H9 (cell line): ENCODE measurements around the gene FHOD3. TPM values are rescaled to one million over a fixed set of nuclear protein-coding genes. Genes with fewer than 3 reads are reported as not detected.

Source experiments
- DNase-seq: peaks from one replicate; pipeline ENCODE4 v3.0.0-alpha.2; 2017
- H2AFZ ChIP-seq: one replicate; pipeline ENCODE4 v1.6.1; 2013; ENCODE audit warnings: mild to moderate bottlenecking, low read length, control low read depth, moderate library complexity
- H2AK5ac ChIP-seq: 2 replicates; pipeline ENCODE4 v1.6.1; 2013; ENCODE audit warnings: low read length, control low read depth, mixed read lengths; ENCODE audit not compliant: insufficient read length
- H2BK120ac ChIP-seq: one replicate; pipeline ENCODE4 v1.6.1; 2013; ENCODE audit warnings: low read depth, mild to moderate bottlenecking, low read length, control low read depth, inconsistent platforms; ENCODE audit not compliant: poor library complexity, severe bottlenecking
- H2BK12ac ChIP-seq: 2 replicates; pipeline ENCODE4 v1.6.1; 2013; ENCODE audit warnings: low read length, control low read depth, mixed read lengths, low read depth; ENCODE audit not compliant: insufficient read length
- H2BK15ac ChIP-seq: 2 replicates; pipeline ENCODE4 v1.6.1; 2013; ENCODE audit warnings: low read depth, low read length, control low read depth
- H2BK20ac ChIP-seq: one replicate; pipeline ENCODE4 v1.6.1; 2013; ENCODE audit warnings: low read depth, mild to moderate bottlenecking, low read length, control low read depth, inconsistent platforms; ENCODE audit not compliant: poor library complexity, severe bottlenecking
- H2BK5ac ChIP-seq: 2 replicates; pipeline ENCODE4 v1.6.1; 2013; ENCODE audit warnings: low read length, control low read depth, mixed read lengths; ENCODE audit not compliant: insufficient read length
- H3K14ac ChIP-seq: 2 replicates; pipeline ENCODE4 v1.6.1; 2013; ENCODE audit warnings: low read length, control low read depth; ENCODE audit not compliant: insufficient read depth
- H3K18ac ChIP-seq: 2 replicates; pipeline ENCODE4 v1.6.1; 2013; ENCODE audit warnings: low read depth, mild to moderate bottlenecking, mixed read lengths, low read length, control low read depth; ENCODE audit not compliant: insufficient read length
- H3K23ac ChIP-seq: 2 replicates; pipeline ENCODE4 v1.6.1; 2013; ENCODE audit warnings: low read length, control low read depth, mixed read lengths, low read depth; ENCODE audit not compliant: insufficient read length
- H3K23me2 ChIP-seq: 2 replicates; pipeline ENCODE4 v1.6.1; 2013; ENCODE audit warnings: low read depth, mild to moderate bottlenecking, mixed read lengths, low read length, control low read depth; ENCODE audit not compliant: insufficient read length, poor library complexity, severe bottlenecking
- H3K27ac ChIP-seq: 2 replicates; pipeline ENCODE4 v1.5.1; 2013; ENCODE audit warnings: low read length, control low read depth, mixed read lengths, low read depth; ENCODE audit not compliant: insufficient read length
- H3K27me3 ChIP-seq: 2 replicates; pipeline ENCODE4 v1.6.1; 2013; ENCODE audit warnings: low read length, control low read depth, inconsistent platforms; ENCODE audit not compliant: insufficient read depth
- H3K4ac ChIP-seq: 2 replicates; pipeline ENCODE4 v1.6.1; 2013; ENCODE audit warnings: low read depth, mild to moderate bottlenecking, control low read depth, inconsistent platforms, low read length, moderate library complexity
- H3K4me1 ChIP-seq: 2 replicates; pipeline ENCODE4 v1.6.1; 2013; ENCODE audit warnings: low read length, control low read depth, inconsistent platforms; ENCODE audit not compliant: insufficient read depth
- H3K4me2 ChIP-seq: 2 replicates; pipeline ENCODE4 v1.6.1; 2013; ENCODE audit warnings: low read length, control low read depth, mixed read lengths; ENCODE audit not compliant: insufficient read length, insufficient read depth
- H3K56ac ChIP-seq: 2 replicates; pipeline ENCODE4 v1.6.1; 2013; ENCODE audit warnings: low read depth, mild to moderate bottlenecking, mixed read lengths, low read length, control low read depth; ENCODE audit not compliant: insufficient read length
- H3K79me1 ChIP-seq: 2 replicates; pipeline ENCODE4 v1.6.1; 2013; ENCODE audit warnings: low read depth, mild to moderate bottlenecking, moderate library complexity, low read length, control low read depth, inconsistent platforms; ENCODE audit not compliant: insufficient read depth, poor library complexity, severe bottlenecking
- H3K79me2 ChIP-seq: 2 replicates; pipeline ENCODE4 v1.6.1; 2013; ENCODE audit warnings: low read length, control low read depth, inconsistent platforms; ENCODE audit not compliant: insufficient read depth
- H3K9ac ChIP-seq: 2 replicates; pipeline ENCODE4 v1.6.1; 2013; ENCODE audit warnings: low read length, control low read depth, mixed read lengths; ENCODE audit not compliant: insufficient read length; ENCODE audit errors: extremely low read depth
- H3K9me3 ChIP-seq: one replicate; pipeline ENCODE4 v1.6.1; 2013; ENCODE audit warnings: low read depth, low read length, inconsistent platforms; ENCODE audit not compliant: control insufficient read depth
- H3T11ph ChIP-seq: one replicate; pipeline ENCODE4 v1.6.1; 2013; ENCODE audit warnings: mild to moderate bottlenecking, low read length, control low read depth, inconsistent platforms
- H4K20me1 ChIP-seq: one replicate; pipeline ENCODE4 v1.6.1; 2013; ENCODE audit not compliant: control insufficient read depth, insufficient read length, insufficient read depth
- H4K5ac ChIP-seq: 2 replicates; pipeline ENCODE4 v1.6.1; 2013; ENCODE audit warnings: low read depth, mild to moderate bottlenecking, mixed read lengths, low read length, control low read depth; ENCODE audit not compliant: insufficient read length
- H4K8ac ChIP-seq: replicated peaks from 2 replicates; pipeline ENCODE4 v1.6.1; 2013; ENCODE audit warnings: low read length, control low read depth, mixed read lengths, low read depth; ENCODE audit not compliant: insufficient read length
- H4K91ac ChIP-seq: 2 replicates; pipeline ENCODE4 v1.6.1; 2013; ENCODE audit warnings: low read depth, mild to moderate bottlenecking, moderate library complexity, mixed read lengths, low read length, control low read depth; ENCODE audit not compliant: insufficient read length
- H3K27ac Mint-ChIP-seq, 3 experiments: 2 replicates in 2 of 3; 3 replicates in 1 of 3; pipeline ENCODE4 v1.8.0; 2020 to 2021; ENCODE audit warnings: mixed read lengths in 3 of 3, mild to moderate bottlenecking in 1 of 3, moderate library complexity in 1 of 3
- H3K27me3 Mint-ChIP-seq: 2 replicates; pipeline ENCODE4 v1.8.0; 2021; ENCODE audit warnings: low read depth, mild to moderate bottlenecking, moderate library complexity, mixed read lengths
- H3K36me3 Mint-ChIP-seq, 3 experiments: 2 replicates in 2 of 3; 3 replicates in 1 of 3; pipeline ENCODE4 v1.8.0; 2020 to 2021; ENCODE audit warnings: low read depth in 3 of 3, mixed read lengths in 3 of 3; ENCODE audit not compliant: insufficient read depth in 1 of 3
- H3K4me1 Mint-ChIP-seq, 2 experiments: 2 replicates each; pipeline ENCODE4 v1.8.0; 2020; ENCODE audit warnings: mixed read lengths in 2 of 2
- H3K4me3 Mint-ChIP-seq, 2 experiments: 2 replicates in 1 of 2; 3 replicates in 1 of 2; pipeline ENCODE4 v1.8.0; 2020 to 2021; ENCODE audit warnings: mild to moderate bottlenecking in 2 of 2, mixed read lengths in 2 of 2, moderate library complexity in 1 of 2
- H3K9me3 Mint-ChIP-seq, 2 experiments: 2 replicates in 1 of 2; 3 replicates in 1 of 2; pipeline ENCODE4 v1.8.0; 2020; ENCODE audit warnings: mild to moderate bottlenecking in 2 of 2, mixed read lengths in 2 of 2, moderate library complexity in 1 of 2
- WGBS: extraction: QIAGEN DNeasy Blood & Tissue Kit; methylation state at CpG from one replicate; pipeline ENCODE4 v1.1.7; 2013; ENCODE audit warnings: missing lambda C conversion rate, low lambda C conversion rate, mixed read lengths; ENCODE audit not compliant: insufficient read length; ENCODE audit errors: extremely low coverage; 5-methylcytosine and 5-hydroxymethylcytosine counted together
- total RNA-seq: library from RNA; stranded (reverse); gene quantifications from 2 replicates; pipeline ENCODE4 v1.2.1, GENCODE V29; 2021
- TF ChIP-seq, protein P1 (sequence below): fragments of 200-600 bp; sonication (generic); conservative IDR thresholded peaks from 3 replicates; pipeline ENCODE4 v1.8.0; 2021; ENCODE audit warnings: antibody characterized with exemption, mild to moderate bottlenecking

FHOD3 gene
- total RNA-seq, 1 experiment from 2014 or later, result 8.0 TPM

DNA sequence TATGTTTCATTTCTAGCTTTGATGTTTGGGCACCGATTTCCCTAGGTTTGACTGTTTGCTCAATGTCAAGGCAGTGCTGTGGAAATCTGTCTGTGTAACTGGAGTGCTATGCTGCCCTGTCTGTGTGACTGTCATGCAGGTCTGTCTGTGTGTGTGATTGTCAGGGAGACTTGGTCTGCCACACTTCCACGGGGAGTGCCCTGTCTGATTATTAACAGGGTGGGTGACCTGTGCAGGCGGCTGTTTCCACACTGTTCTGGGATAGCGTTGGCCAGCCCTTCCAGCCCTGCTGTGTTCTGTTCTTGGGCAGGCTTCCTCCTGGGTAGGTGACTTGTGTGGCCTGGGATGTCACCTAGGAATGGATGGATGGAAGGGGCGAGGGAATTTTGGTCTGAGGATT lies 85.3 kb downstream of the FHOD3 start:
- H4K20me1 ChIP-seq, result no peaks in the 10 kb centered on the region
- H3K14ac ChIP-seq, result no peak overlapping the region
- no peaks in the 10 kb centered on the region for H3K79me2 ChIP-seq
- no peak overlapping the region for H3K23ac ChIP-seq
- H4K91ac ChIP-seq, result no peak overlapping the region
- Mint-ChIP-seq H3K9me3 (no peaks in the 10 kb centered on the region), H3K27ac (no peak overlapping the region; a peak in 1 of 7 replicates), H3K27me3 (peaks cover 2% of the 10 kb centered on the region), H3K4me1 (peaks cover 2 to 6% of the 10 kb centered on the region in 2 experiments; a peak in 2 of 4 replicates), H3K36me3 (no peaks in the 10 kb centered on the region; a peak in 1 of 7 replicates), H3K4me3 (no peak overlapping the region)
- TF ChIP-seq, protein P1, sequence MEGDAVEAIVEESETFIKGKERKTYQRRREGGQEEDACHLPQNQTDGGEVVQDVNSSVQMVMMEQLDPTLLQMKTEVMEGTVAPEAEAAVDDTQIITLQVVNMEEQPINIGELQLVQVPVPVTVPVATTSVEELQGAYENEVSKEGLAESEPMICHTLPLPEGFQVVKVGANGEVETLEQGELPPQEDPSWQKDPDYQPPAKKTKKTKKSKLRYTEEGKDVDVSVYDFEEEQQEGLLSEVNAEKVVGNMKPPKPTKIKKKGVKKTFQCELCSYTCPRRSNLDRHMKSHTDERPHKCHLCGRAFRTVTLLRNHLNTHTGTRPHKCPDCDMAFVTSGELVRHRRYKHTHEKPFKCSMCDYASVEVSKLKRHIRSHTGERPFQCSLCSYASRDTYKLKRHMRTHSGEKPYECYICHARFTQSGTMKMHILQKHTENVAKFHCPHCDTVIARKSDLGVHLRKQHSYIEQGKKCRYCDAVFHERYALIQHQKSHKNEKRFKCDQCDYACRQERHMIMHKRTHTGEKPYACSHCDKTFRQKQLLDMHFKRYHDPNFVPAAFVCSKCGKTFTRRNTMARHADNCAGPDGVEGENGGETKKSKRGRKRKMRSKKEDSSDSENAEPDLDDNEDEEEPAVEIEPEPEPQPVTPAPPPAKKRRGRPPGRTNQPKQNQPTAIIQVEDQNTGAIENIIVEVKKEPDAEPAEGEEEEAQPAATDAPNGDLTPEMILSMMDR, result no peak
- no peak overlapping the region for H3T11ph ChIP-seq
- H2AK5ac ChIP-seq, result no peak overlapping the region
- no peak overlapping the region for H3K4ac ChIP-seq
- no peak overlapping the region for H3K56ac ChIP-seq
- H3K23me2 ChIP-seq, result no peaks in the 10 kb centered on the region
- WGBS, result no CpG with 5 or more reads among the region's 5 CpGs
- no peak overlapping the region for H4K8ac ChIP-seq
- H3K9ac ChIP-seq, result no peak overlapping the region
- no peaks in the 10 kb centered on the region for H3K9me3 ChIP-seq
- H2BK20ac ChIP-seq, result no peak overlapping the region
- H4K5ac ChIP-seq, result no peak overlapping the region
- no peak overlapping the region for H3K18ac ChIP-seq
- no peak overlapping the region for H3K4me2 ChIP-seq
- DNase-seq, result no peak
- H3K4me1 ChIP-seq, result no peaks in the 10 kb centered on the region
- no peak overlapping the region for H2BK120ac ChIP-seq
- no peak overlapping the region for H3K27ac ChIP-seq
- no peak overlapping the region for H2BK12ac ChIP-seq
- no peaks in the 10 kb centered on the region for H3K27me3 ChIP-seq
- no peak overlapping the region for H2AFZ ChIP-seq
- no peak overlapping the region for H2BK15ac ChIP-seq
- no peaks in the 10 kb centered on the region for H3K79me1 ChIP-seq
- H2BK5ac ChIP-seq, result no peak overlapping the region
